ENCODE data around the gene CD40. TPM values are rescaled to one million over a fixed set of nuclear protein-coding genes. Genes with fewer than 3 reads are reported as not detected.
A peak's percentile ranks its signal among the peaks of the same experiment; 100 is the strongest.

The CD40 gene
- total RNA-seq, 2 experiments from 2014 or later: 34.7 to 64.2 TPM

DNA sequence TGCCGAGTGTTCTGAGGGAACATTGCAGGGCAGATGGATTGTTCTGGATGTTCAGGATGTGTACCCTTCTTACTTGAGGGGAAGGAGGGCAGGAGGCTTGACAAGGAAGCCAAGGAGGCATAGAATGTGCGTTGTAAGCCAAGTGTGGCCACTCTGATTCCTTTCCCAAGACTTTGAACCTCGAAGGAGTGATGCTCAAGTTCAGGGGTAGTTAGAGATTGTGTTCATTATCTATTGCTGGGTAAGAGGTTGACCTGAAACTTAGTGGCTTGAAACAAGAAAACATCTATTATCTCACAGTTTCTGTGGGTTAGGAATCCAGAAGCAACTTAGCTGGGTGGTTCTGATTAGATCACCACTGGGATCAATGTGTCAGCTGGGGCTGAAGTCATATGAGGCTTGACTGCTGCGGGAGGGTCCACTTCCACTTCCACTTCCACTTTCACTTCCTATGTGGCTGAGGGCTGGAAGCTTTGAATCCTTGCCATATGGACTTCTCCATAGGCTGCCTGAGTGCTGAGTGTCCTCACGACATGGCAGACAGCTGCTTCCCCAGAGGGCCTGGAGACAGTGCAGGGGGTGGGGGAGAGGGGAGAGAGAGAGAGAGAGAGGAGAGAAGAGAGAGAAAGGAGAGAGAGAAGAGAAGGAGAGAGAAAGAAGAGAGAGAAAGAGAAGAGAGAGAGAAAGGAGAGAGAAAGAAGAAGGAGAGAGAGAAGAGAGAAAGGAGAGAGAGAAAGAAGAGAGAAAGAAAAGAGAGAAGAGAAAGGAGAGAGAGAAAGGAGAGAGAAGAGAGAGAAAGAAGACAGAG lies 6.9 kb upstream of the CD40 start:
- DNase-seq (ENCODE audit: low spot score): peak; percentile 37
- CTCF ChIA-PET (ENCODE audit: unreplicated experiment): no interaction called here
- H3K4me2 ChIP-seq (ENCODE audit: low read length): 0 out of 2 replicates have a peak overlapping the region, but pooled peaks have one; percentile 29
- H3K9me2 ChIP-seq (ENCODE audit: insufficient read depth, low read length): no peaks in the 10 kb centered on the region
- TF ChIP-seq EZH2phosphoT487 (IDR thresholded peaks at IDR 0.05; ENCODE audit: borderline replicate concordance, low read depth, low read length): no peak
- TF ChIP-seq, protein P1, sequence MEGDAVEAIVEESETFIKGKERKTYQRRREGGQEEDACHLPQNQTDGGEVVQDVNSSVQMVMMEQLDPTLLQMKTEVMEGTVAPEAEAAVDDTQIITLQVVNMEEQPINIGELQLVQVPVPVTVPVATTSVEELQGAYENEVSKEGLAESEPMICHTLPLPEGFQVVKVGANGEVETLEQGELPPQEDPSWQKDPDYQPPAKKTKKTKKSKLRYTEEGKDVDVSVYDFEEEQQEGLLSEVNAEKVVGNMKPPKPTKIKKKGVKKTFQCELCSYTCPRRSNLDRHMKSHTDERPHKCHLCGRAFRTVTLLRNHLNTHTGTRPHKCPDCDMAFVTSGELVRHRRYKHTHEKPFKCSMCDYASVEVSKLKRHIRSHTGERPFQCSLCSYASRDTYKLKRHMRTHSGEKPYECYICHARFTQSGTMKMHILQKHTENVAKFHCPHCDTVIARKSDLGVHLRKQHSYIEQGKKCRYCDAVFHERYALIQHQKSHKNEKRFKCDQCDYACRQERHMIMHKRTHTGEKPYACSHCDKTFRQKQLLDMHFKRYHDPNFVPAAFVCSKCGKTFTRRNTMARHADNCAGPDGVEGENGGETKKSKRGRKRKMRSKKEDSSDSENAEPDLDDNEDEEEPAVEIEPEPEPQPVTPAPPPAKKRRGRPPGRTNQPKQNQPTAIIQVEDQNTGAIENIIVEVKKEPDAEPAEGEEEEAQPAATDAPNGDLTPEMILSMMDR (conservative IDR thresholded peaks at IDR 0.05; ENCODE audit: low read length): no peak
- no peak overlapping the region for H3K4me3 ChIP-seq (ENCODE audit: low read depth, low read length, poor library complexity, severe bottlenecking)
- H3K79me2 ChIP-seq (ENCODE audit: insufficient read depth, low read depth, low read length): no peaks in the 10 kb centered on the region
- no peaks in the 10 kb centered on the region for H4K20me1 ChIP-seq (ENCODE audit: insufficient read depth, low read length)
- POLR2A ChIA-PET: no interaction called here
- no peaks in the 10 kb centered on the region for H3K36me3 ChIP-seq (ENCODE audit: insufficient read depth, low read length)
- H3K27ac ChIP-seq (ENCODE audit: low read depth, low read length, poor library complexity, severe bottlenecking): no peak overlapping the region
- no TSS peak for BruUV-seq (replicated peaks)
- peaks cover 24% of the 10 kb centered on the region for H3K4me1 ChIP-seq (ENCODE audit: insufficient read depth, low read length, poor library complexity, severe bottlenecking)
- H3K9me3 ChIP-seq (ENCODE audit: low read length): no peaks in the 10 kb centered on the region
- intact Hi-C loops (cut with micrococcal nuclease; ENCODE audit: unreplicated experiment): no loop called here
- H2AFZ ChIP-seq (ENCODE audit: low read length): no peak overlapping the region

DNA sequence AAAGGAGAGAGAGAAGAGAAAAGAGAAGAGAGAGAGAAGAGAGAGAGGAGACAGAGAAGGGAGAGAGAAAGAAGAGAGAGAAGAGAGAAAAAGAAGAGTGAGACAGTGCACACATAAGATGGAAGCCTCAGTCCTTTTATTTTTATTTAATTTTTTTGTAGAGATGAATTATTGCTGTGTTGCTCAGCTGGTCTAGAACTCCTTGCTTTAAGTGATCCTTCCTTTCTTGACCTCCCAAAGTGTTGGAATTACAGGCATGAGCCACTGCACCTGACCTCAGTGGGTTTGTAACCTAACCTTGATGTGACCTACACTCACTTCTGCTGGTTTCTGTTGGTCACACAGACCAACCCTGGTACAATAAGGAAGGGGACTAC lies 6.3 kb upstream of the CD40 start:
- no peak for DNase-seq (ENCODE audit: low spot score)
- H3K4me3 ChIP-seq (ENCODE audit: low read depth, low read length, poor library complexity, severe bottlenecking): no peak overlapping the region
- POLR2A ChIA-PET: no interaction called here
- no peaks in the 10 kb centered on the region for H3K79me2 ChIP-seq (ENCODE audit: insufficient read depth, low read depth, low read length)
- H3K27ac ChIP-seq (ENCODE audit: low read depth, low read length, poor library complexity, severe bottlenecking): no peak overlapping the region
- intact Hi-C loops (cut with micrococcal nuclease; ENCODE audit: unreplicated experiment): no loop called here
- H3K9me2 ChIP-seq (ENCODE audit: insufficient read depth, low read length): no peaks in the 10 kb centered on the region
- TF ChIP-seq, protein P1 (conservative IDR thresholded peaks at IDR 0.05; ENCODE audit: low read length): no peak
- no peak for TF ChIP-seq EZH2phosphoT487 (IDR thresholded peaks at IDR 0.05; ENCODE audit: borderline replicate concordance, low read depth, low read length)
- no peak overlapping the region for H2AFZ ChIP-seq (ENCODE audit: low read length)
- H3K36me3 ChIP-seq (ENCODE audit: insufficient read depth, low read length): no peaks in the 10 kb centered on the region
- H3K9me3 ChIP-seq (ENCODE audit: low read length): no peaks in the 10 kb centered on the region
- no peaks in the 10 kb centered on the region for H4K20me1 ChIP-seq (ENCODE audit: insufficient read depth, low read length)
- H3K4me2 ChIP-seq (ENCODE audit: low read length): no peak overlapping the region
- CTCF ChIA-PET (ENCODE audit: unreplicated experiment): no interaction called here
- peaks cover 24% of the 10 kb centered on the region for H3K4me1 ChIP-seq (ENCODE audit: insufficient read depth, low read length, poor library complexity, severe bottlenecking)
- no TSS peak for BruUV-seq (replicated peaks)

DNA sequence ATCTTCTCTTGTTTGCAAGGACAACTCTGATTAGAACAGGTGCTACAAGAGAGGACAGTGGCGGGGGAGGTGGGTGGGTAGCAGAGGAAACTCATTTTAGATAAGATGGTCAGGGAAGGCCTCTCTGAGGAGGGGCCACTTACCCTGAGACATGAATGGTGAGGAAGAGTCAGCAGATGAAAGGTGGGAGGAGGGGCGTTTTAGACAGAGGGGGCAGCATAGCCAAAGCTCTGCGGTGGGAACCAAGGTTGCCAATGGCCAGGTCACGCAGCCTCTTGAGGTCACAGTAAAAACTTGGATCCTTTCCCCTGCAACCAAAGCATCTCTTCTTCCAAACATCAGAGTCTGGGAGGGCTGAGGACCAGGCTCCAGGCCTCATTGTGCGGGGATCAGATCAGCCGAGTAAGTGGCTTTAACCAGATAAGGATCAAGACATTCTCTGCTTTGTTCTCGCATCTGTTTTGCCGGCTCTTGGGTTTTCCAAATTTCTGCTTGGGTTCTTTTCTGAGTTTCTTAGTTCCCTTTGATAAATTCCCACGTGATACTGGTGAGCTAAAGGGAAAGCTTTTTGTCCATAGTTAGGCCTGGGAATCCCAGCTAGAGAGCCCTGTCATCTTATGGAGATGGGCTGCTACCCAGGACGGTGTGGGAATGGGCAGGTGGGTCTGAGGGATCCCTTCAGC lies 5.5 kb upstream of the CD40 start:
- DNase-seq (ENCODE audit: low spot score): no peak
- H3K79me2 ChIP-seq (ENCODE audit: insufficient read depth, low read depth, low read length): no peaks in the 10 kb centered on the region
- H4K20me1 ChIP-seq (ENCODE audit: insufficient read depth, low read length): no peaks in the 10 kb centered on the region
- H3K9me3 ChIP-seq (ENCODE audit: low read length): no peaks in the 10 kb centered on the region
- no peak overlapping the region for H2AFZ ChIP-seq (ENCODE audit: low read length)
- H3K9me2 ChIP-seq (ENCODE audit: insufficient read depth, low read length): no peaks in the 10 kb centered on the region
- H3K4me3 ChIP-seq (ENCODE audit: low read depth, low read length, poor library complexity, severe bottlenecking): no peak overlapping the region
- no peak overlapping the region for H3K27ac ChIP-seq (ENCODE audit: low read depth, low read length, poor library complexity, severe bottlenecking)
- no peak for TF ChIP-seq EZH2phosphoT487 (IDR thresholded peaks at IDR 0.05; ENCODE audit: borderline replicate concordance, low read depth, low read length)
- TF ChIP-seq, protein P1 (conservative IDR thresholded peaks at IDR 0.05; ENCODE audit: low read length): no peak
- BruUV-seq (replicated peaks): no TSS peak
- ChIA-PET POLR2A (interaction anchor here (0.5 kb wide), 1 partner anchor 12 kb away, joined by 3 read pairs; no protein-coding TSS in a partner anchor), CTCF (ENCODE audit: unreplicated experiment) (no interaction called here)
- intact Hi-C loops (cut with micrococcal nuclease; ENCODE audit: unreplicated experiment): no loop called here
- H3K4me1 ChIP-seq (ENCODE audit: insufficient read depth, low read length, poor library complexity, severe bottlenecking): peaks cover 26% of the 10 kb centered on the region
- no peaks in the 10 kb centered on the region for H3K36me3 ChIP-seq (ENCODE audit: insufficient read depth, low read length)
- no peak overlapping the region for H3K4me2 ChIP-seq (ENCODE audit: low read length)
